Measurements from ENCODE around the gene FSIP1.
A peak's percentile ranks its signal among the peaks of the same experiment; 100 is the strongest.

The FSIP1 gene

GRCh38 chr15:39627451-39628143 lies 155.0 kb downstream of the FSIP1 start:
- TF ChIP-seq POLR2AphosphoS5 (IDR thresholded peaks at IDR 0.05; ENCODE audit: low read depth, low read length), result no peak
- TF ChIP-seq POU2F2 (IDR thresholded peaks at IDR 0.05; ENCODE audit: low read depth, low read length), result no peak
- no peak for TF ChIP-seq PAX5 (IDR thresholded peaks at IDR 0.05; ENCODE audit: insufficient read depth, low read length, severe bottlenecking)
- no peak for TF ChIP-seq SPI1 (IDR thresholded peaks at IDR 0.05; ENCODE audit: low read depth, low read length)
- TF ChIP-seq POLR2A (IDR thresholded peaks at IDR 0.05; ENCODE audit: low read depth, low read length), result no peak
- FAIRE-seq (no peak), DNase-seq (ENCODE audit: insufficient read length, low spot score) (no peak)

GRCh38 chr15:39625856-39626255 lies 156.8 kb downstream of the FSIP1 start:
- TF ChIP-seq SPI1 (IDR thresholded peaks at IDR 0.05; ENCODE audit: low read depth, low read length) (no peak), PAX5 (IDR thresholded peaks at IDR 0.05; ENCODE audit: insufficient read depth, low read length, severe bottlenecking) (no peak), POLR2AphosphoS5 (IDR thresholded peaks at IDR 0.05; ENCODE audit: low read depth, low read length) (no peak), TAF1 (IDR thresholded peaks at IDR 0.05; ENCODE audit: low read depth, low read length) (no peak), POLR2A (IDR thresholded peaks at IDR 0.05; ENCODE audit: low read depth, low read length) (no peak), POU2F2 (IDR thresholded peaks at IDR 0.05; ENCODE audit: low read depth, low read length) (no peak)
- FAIRE-seq (no peak), DNase-seq (ENCODE audit: insufficient read length, low spot score) (no peak)

- no peak for TF ChIP-seq PAX5 (IDR thresholded peaks at IDR 0.05; ENCODE audit: insufficient read depth, low read length, severe bottlenecking)
- TF ChIP-seq POLR2A (IDR thresholded peaks at IDR 0.05; ENCODE audit: low read depth, low read length), result no peak
- no peak for TF ChIP-seq POLR2AphosphoS5 (IDR thresholded peaks at IDR 0.05; ENCODE audit: low read depth, low read length)
- TF ChIP-seq TAF1 (IDR thresholded peaks at IDR 0.05; ENCODE audit: low read depth, low read length), result no peak
- TF ChIP-seq POU2F2 (IDR thresholded peaks at IDR 0.05; ENCODE audit: low read depth, low read length), result no peak
- TF ChIP-seq SPI1 (IDR thresholded peaks at IDR 0.05; ENCODE audit: low read depth, low read length), result no peak
- no peak for FAIRE-seq
- DNase-seq (ENCODE audit: insufficient read length, low spot score), result no peak
These were observed 157.2 kb downstream of the FSIP1 start for GRCh38 chr15:39625451-39625850.

GRCh38 chr15:39624806-39625205 lies 157.8 kb downstream of the FSIP1 start:
- FAIRE-seq, result peak; percentile 75
- DNase-seq (ENCODE audit: insufficient read length, low spot score), result no peak
- TF ChIP-seq PAX5 (IDR thresholded peaks at IDR 0.05; ENCODE audit: insufficient read depth, low read length, severe bottlenecking) (no peak), TAF1 (IDR thresholded peaks at IDR 0.05; ENCODE audit: low read depth, low read length) (no peak), SPI1 (IDR thresholded peaks at IDR 0.05; ENCODE audit: low read depth, low read length) (no peak), POU2F2 (IDR thresholded peaks at IDR 0.05; ENCODE audit: low read depth, low read length) (no peak), POLR2AphosphoS5 (IDR thresholded peaks at IDR 0.05; ENCODE audit: low read depth, low read length) (no peak), POLR2A (IDR thresholded peaks at IDR 0.05; ENCODE audit: low read depth, low read length) (no peak)

GRCh38 chr15:39623529-39623931 lies 159.1 kb downstream of the FSIP1 start:
- FAIRE-seq (peak; percentile 76), DNase-seq (ENCODE audit: insufficient read length, low spot score) (no peak)
- TF ChIP-seq POLR2AphosphoS5 (IDR thresholded peaks at IDR 0.05; ENCODE audit: low read depth, low read length) (no peak), SPI1 (IDR thresholded peaks at IDR 0.05; ENCODE audit: low read depth, low read length) (peak; percentile 91), PAX5 (IDR thresholded peaks at IDR 0.05; ENCODE audit: insufficient read depth, low read length, severe bottlenecking) (no peak), TAF1 (IDR thresholded peaks at IDR 0.05; ENCODE audit: low read depth, low read length) (no peak), POLR2A (IDR thresholded peaks at IDR 0.05; ENCODE audit: low read depth, low read length) (no peak), POU2F2 (IDR thresholded peaks at IDR 0.05; ENCODE audit: low read depth, low read length) (0 out of 2 replicates have a peak, but pooled peaks have one; percentile 33)

GRCh38 chr15:39622660-39623516 lies 159.8 kb downstream of the FSIP1 start:
- DNase-seq (ENCODE audit: insufficient read length, low spot score) (no peak), FAIRE-seq (peak; percentile 45)
- no peak for TF ChIP-seq POLR2AphosphoS5 (IDR thresholded peaks at IDR 0.05; ENCODE audit: low read depth, low read length)
- no peak for TF ChIP-seq PAX5 (IDR thresholded peaks at IDR 0.05; ENCODE audit: insufficient read depth, low read length, severe bottlenecking)
- no peak for TF ChIP-seq POU2F2 (IDR thresholded peaks at IDR 0.05; ENCODE audit: low read depth, low read length)
- TF ChIP-seq SPI1 (IDR thresholded peaks at IDR 0.05; ENCODE audit: low read depth, low read length), result no peak
- TF ChIP-seq POLR2A (IDR thresholded peaks at IDR 0.05; ENCODE audit: low read depth, low read length), result no peak
- TF ChIP-seq TAF1 (IDR thresholded peaks at IDR 0.05; ENCODE audit: low read depth, low read length), result no peak

- no peak for TF ChIP-seq SPI1 (IDR thresholded peaks at IDR 0.05; ENCODE audit: low read depth, low read length)
- no peak for TF ChIP-seq PAX5 (IDR thresholded peaks at IDR 0.05; ENCODE audit: insufficient read depth, low read length, severe bottlenecking)
- no peak for TF ChIP-seq POLR2AphosphoS5 (IDR thresholded peaks at IDR 0.05; ENCODE audit: low read depth, low read length)
- TF ChIP-seq POU2F2 (IDR thresholded peaks at IDR 0.05; ENCODE audit: low read depth, low read length), result no peak
- no peak for TF ChIP-seq TAF1 (IDR thresholded peaks at IDR 0.05; ENCODE audit: low read depth, low read length)
- TF ChIP-seq POLR2A (IDR thresholded peaks at IDR 0.05; ENCODE audit: low read depth, low read length), result no peak
- no peak for DNase-seq (ENCODE audit: insufficient read length, low spot score)
- no peak for FAIRE-seq
These were observed 160.7 kb downstream of the FSIP1 start for GRCh38 chr15:39621976-39622375.

GRCh38 chr15:39621210-39621609 lies 161.4 kb downstream of the FSIP1 start:
- FAIRE-seq, result no peak
- DNase-seq (ENCODE audit: insufficient read length, low spot score), result no peak
- no peak for TF ChIP-seq POLR2AphosphoS5 (IDR thresholded peaks at IDR 0.05; ENCODE audit: low read depth, low read length)

GRCh38 chr15:39618063-39618823 lies 164.4 kb downstream of the FSIP1 start:
- FAIRE-seq, result no peak
- TF ChIP-seq PAX5 (IDR thresholded peaks at IDR 0.05; ENCODE audit: insufficient read depth, low read length, severe bottlenecking), result no peak
- TF ChIP-seq SPI1 (IDR thresholded peaks at IDR 0.05; ENCODE audit: low read depth, low read length), result no peak
- no peak for TF ChIP-seq POLR2AphosphoS5 (IDR thresholded peaks at IDR 0.05; ENCODE audit: low read depth, low read length)
- no peak for TF ChIP-seq POU2F2 (IDR thresholded peaks at IDR 0.05; ENCODE audit: low read depth, low read length)
- TF ChIP-seq POLR2A (IDR thresholded peaks at IDR 0.05; ENCODE audit: low read depth, low read length), result no peak
- no peak for TF ChIP-seq TAF1 (IDR thresholded peaks at IDR 0.05; ENCODE audit: low read depth, low read length)
- no peak for DNase-seq (ENCODE audit: insufficient read length, low spot score)
